ENCODE measurements around the gene PRDM5.

- no peak for TF ChIP-seq LEF1 (IDR thresholded peaks at IDR 0.05; ENCODE audit: borderline replicate concordance)
- TF ChIP-seq PKNOX1 (IDR thresholded peaks at IDR 0.05) = no peak
- TF ChIP-seq ELF4 (IDR thresholded peaks at IDR 0.05) = no peak
- TF ChIP-seq CTBP1 (IDR thresholded peaks at IDR 0.05; ENCODE audit: borderline replicate concordance) = no peak
- TF ChIP-seq SP1 (IDR thresholded peaks at IDR 0.05) = no peak
- TF ChIP-seq FOXA1 (IDR thresholded peaks at IDR 0.05) = no peak
- TF ChIP-seq BHLHE40 (IDR thresholded peaks at IDR 0.05; ENCODE audit: borderline replicate concordance) = no peak
- no peak for TF ChIP-seq ZNF384 (IDR thresholded peaks at IDR 0.05)
- TF ChIP-seq SUZ12 (IDR thresholded peaks at IDR 0.05) = no peak
- TF ChIP-seq FOXK2 (IDR thresholded peaks at IDR 0.05) = no peak
These were observed 162.5 kb downstream of the PRDM5 start for GRCh38 chr4:120760047-120760446.
